Spleen (tissue), 7 donors: ENCODE results near the gene FAM168B.

Experiments used
- CTCF ChIP-seq, 11 experiments: fragments of 200-600 bp in 7 of 11; fragments of 450-650 bp in 4 of 11; sonication (generic) in 4 of 11; IDR thresholded peaks in 8 of 11; conservative IDR thresholded peaks in 3 of 11; 1 replicate in 7 of 11; 2 replicates in 4 of 11; pipeline versions ENCODE4 v1.4.0 to v1.8.0; 2016 to 2021; ENCODE audit warnings: antibody characterized with exemption in 11 of 11, inconsistent platforms in 4 of 11, mild to moderate bottlenecking in 1 of 11
- POLR2A ChIP-seq, 3 donors: fragments of 450-650 bp; IDR thresholded peaks; one replicate each; pipeline ENCODE4 v1.5.1; 2017; ENCODE audit warnings: antibody characterized with exemption in 3 of 3, mild to moderate bottlenecking in 1 of 3
- donor health status: DM: no; HTN: no; CAD: no; lungs with moderate emphysema.
- donor health status: DM: no; HTN: no; CAD: no.
- donor health status: DM: no; HTN: no; CAD: no.

- TF ChIP-seq CTCF (IDR thresholded peaks at IDR 0.05 in 8 of 11, conservative IDR thresholded peaks at IDR 0.05 in 3 of 11) (no peak), POLR2A (IDR thresholded peaks at IDR 0.05) (no peak)
These were observed 58.9 kb downstream of the FAM168B start for GRCh38 chr2:131034122-131035051.
